B cell (primary cell): ENCODE measurements around the gene AMMECR1. TPM values are rescaled to one million over a fixed set of nuclear protein-coding genes. Genes with fewer than 3 reads are reported as not detected.

Experiments
- ATAC-seq: fragments of 200-7000 bp; cut with Tn5 transposase; one replicate; pipeline ENCODE4 v1.10.0; 2021; ENCODE audit warnings: low read depth, mild to moderate bottlenecking, moderate number of reproducible peaks, moderate library complexity
- CTCF ChIA-PET: fragments of 350-600 bp; sonication (Branson Sonifier 250); formaldehyde crosslinking; loops from one replicate; lab custom pipeline; 2021; ENCODE audit warnings: antibody characterized with exemption, inconsistent platforms; lab: Charles Lee
- POLR2A ChIA-PET: fragments of 350-600 bp; sonication (Branson Sonifier 250); formaldehyde crosslinking; loops from one replicate; lab custom pipeline; 2021; ENCODE audit warnings: antibody characterized with exemption; lab: Charles Lee
- DNase-seq: peaks from one replicate; pipeline ENCODE4 v3.0.0; 2013
- H2AFZ ChIP-seq: 2 replicates; pipeline ENCODE4 v1.6.1; 2012; ENCODE audit warnings: mild to moderate bottlenecking, low read depth, low read length; ENCODE audit not compliant: insufficient read depth, poor library complexity, severe bottlenecking
- H3K27ac ChIP-seq, 2 donors: 1 replicate in 1 of 2; 2 replicates in 1 of 2; pipeline ENCODE4 v1.5.1; 2012 to 2013; ENCODE audit warnings: low read length in 2 of 2, mild to moderate bottlenecking in 2 of 2, moderate library complexity in 1 of 2
- H3K27me3 ChIP-seq, 4 experiments: fragments of 200-600 bp in 1 of 4; sonication (generic) in 1 of 4; replicated peaks in 1 of 4; 1 replicate in 2 of 4; 2 replicates in 2 of 4; pipeline versions ENCODE4 v1.6.1 to v1.7.0; 2013 to 2016; ENCODE audit warnings: low read length in 3 of 4, mild to moderate bottlenecking in 2 of 4, mixed read lengths in 1 of 4, moderate library complexity in 1 of 4; ENCODE audit not compliant: insufficient read depth in 4 of 4, control insufficient read depth in 3 of 4; ENCODE audit errors: control extremely low read depth in 1 of 4
- H3K36me3 ChIP-seq, 2 experiments: replicated peaks in 1 of 2; 1 replicate in 1 of 2; 2 replicates in 1 of 2; pipeline versions ENCODE4 v1.6.1 to v1.7.1; 2013; ENCODE audit warnings: low read length in 1 of 2; ENCODE audit not compliant: insufficient read depth in 2 of 2, control insufficient read depth in 1 of 2; ENCODE audit errors: control extremely low read depth in 1 of 2, extremely low read depth in 1 of 2
- H3K4me1 ChIP-seq, 2 donors: fragments of 200-600 bp in 1 of 2; sonication (generic) in 1 of 2; 1 replicate in 1 of 2; 2 replicates in 1 of 2; pipeline versions ENCODE4 v1.5.1 to v1.6.1; 2013 to 2017; ENCODE audit warnings: low read length in 2 of 2; ENCODE audit not compliant: control insufficient read depth in 2 of 2, insufficient read depth in 2 of 2
- H3K4me2 ChIP-seq: replicated peaks from 2 replicates; pipeline ENCODE3; 2012; ENCODE audit warnings: mild to moderate bottlenecking, low read depth, low read length; ENCODE audit not compliant: poor library complexity, severe bottlenecking
- H3K4me3 ChIP-seq, 5 experiments: fragments of 200-600 bp in 1 of 5; sonication (generic) in 1 of 5; 1 replicate in 3 of 5; 2 replicates in 2 of 5; pipeline versions ENCODE4 v1.5.1 to v1.7.0; 2011 to 2016; ENCODE audit warnings: low read length in 4 of 5, mild to moderate bottlenecking in 4 of 5, low read depth in 2 of 5, control low read depth in 1 of 5, moderate library complexity in 1 of 5; ENCODE audit not compliant: insufficient read depth in 1 of 5; ENCODE audit errors: control extremely low read depth in 1 of 5, extremely low read depth in 1 of 5
- H3K79me2 ChIP-seq: fragments of 200-600 bp; sonication (generic); one replicate; pipeline ENCODE4 v1.6.0; 2016; ENCODE audit warnings: low read length; ENCODE audit not compliant: control insufficient read depth, insufficient read depth
- H3K9ac ChIP-seq: fragments of 200-600 bp; sonication (generic); 2 replicates; pipeline ENCODE4 v1.6.1; 2017; ENCODE audit warnings: mild to moderate bottlenecking, low read length, moderate library complexity
- H3K9me3 ChIP-seq, 3 donors: one replicate each; pipeline versions ENCODE4 v1.6.1 to v1.7.1; 2013; ENCODE audit warnings: low read length in 2 of 3; ENCODE audit not compliant: control insufficient read depth in 2 of 3, insufficient read depth in 1 of 3; ENCODE audit errors: control extremely low read depth in 1 of 3
- H4K20me1 ChIP-seq: 2 replicates; pipeline ENCODE4 v1.6.0; 2012; ENCODE audit warnings: mild to moderate bottlenecking, low read length; ENCODE audit not compliant: insufficient read depth, control insufficient read depth, poor library complexity, severe bottlenecking
- H3K27ac Mint-ChIP-seq: one replicate; pipeline ENCODE4 v1.8.0; 2021; ENCODE audit warnings: mixed read lengths
- H3K27me3 Mint-ChIP-seq: one replicate; pipeline ENCODE4 v1.8.0; 2021; ENCODE audit warnings: mixed read lengths
- H3K4me1 Mint-ChIP-seq: one replicate; pipeline ENCODE4 v1.8.0; 2021; ENCODE audit warnings: mixed read lengths
- H3K4me3 Mint-ChIP-seq: one replicate; pipeline ENCODE4 v1.8.0; 2021; ENCODE audit warnings: mixed read lengths
- H3K9me3 Mint-ChIP-seq: one replicate; pipeline ENCODE4 v1.8.0; 2022; ENCODE audit warnings: mixed read lengths; ENCODE audit not compliant: insufficient read depth
- EZH2 ChIP-seq: IDR thresholded peaks from 2 replicates; pipeline ENCODE4 v1.6.1; 2012; ENCODE audit warnings: borderline replicate concordance, low read depth, mild to moderate bottlenecking, moderate library complexity, low read length; ENCODE audit not compliant: insufficient read depth, poor library complexity, severe bottlenecking
- WGBS: methylation state at CpG from one replicate; pipeline ENCODE4 v1.1.5; 2013; ENCODE audit warnings: missing lambda C conversion rate; ENCODE audit not compliant: insufficient coverage; 5-methylcytosine and 5-hydroxymethylcytosine counted together
- intact Hi-C: fragments of 100-400 bp; cut with micrococcal nuclease; formaldehyde crosslinking; loops from one replicate; pipeline ENCODE4 v1.10.0; 2022
- polyA plus RNA-seq: library from polyadenylated mRNA; depleted of rRNA; stranded (reverse); fragments of >200 nt; gene quantifications from 2 replicates; pipeline ENCODE4 v1.2.3, GENCODE V29; 2012
- total RNA-seq, 2 donors: library from RNA; stranded (reverse); fragments of 120-200 nt in 1 of 2; gene quantifications; 1 replicate in 1 of 2; 2 replicates in 1 of 2; pipeline versions ENCODE4 v1.2.3 to v1.2.4, GENCODE V29; 2013 to 2022
- TF ChIP-seq, protein P1 (sequence below): fragments of 200-600 bp; IDR thresholded peaks from one replicate; pipeline ENCODE4 v1.8.0; 2022; ENCODE audit warnings: antibody characterized with exemption, mild to moderate bottlenecking

AMMECR1 gene
- total and polyA plus RNA-seq, 2 donors (not counting 1 experiment from before 2014, with no cell fraction given): 5.7 to 12.7 TPM

DNA sequence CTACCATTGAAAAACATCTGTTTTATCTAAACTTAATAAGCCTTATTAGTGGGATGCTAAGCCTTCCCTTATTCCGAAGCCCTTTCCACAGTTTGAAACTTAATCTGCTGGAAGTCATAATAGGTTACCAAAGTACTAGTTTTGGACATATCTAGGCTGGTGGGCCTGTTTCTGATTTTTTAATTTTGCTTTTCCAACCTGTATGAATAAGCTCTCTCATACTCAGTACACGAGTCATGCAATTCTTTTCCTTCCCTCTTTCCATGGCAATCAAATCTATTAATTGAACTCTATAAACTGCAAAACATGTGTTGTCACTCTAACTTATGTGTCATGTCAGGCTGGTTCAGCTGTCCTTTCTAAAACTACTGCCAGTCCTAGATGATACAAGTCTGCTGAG lies 91.0 kb downstream of the AMMECR1 start:
- H2AFZ ChIP-seq: no peak overlapping the region
- no peaks in the 10 kb centered on the region for H3K79me2 ChIP-seq
- TF ChIP-seq, protein P1, sequence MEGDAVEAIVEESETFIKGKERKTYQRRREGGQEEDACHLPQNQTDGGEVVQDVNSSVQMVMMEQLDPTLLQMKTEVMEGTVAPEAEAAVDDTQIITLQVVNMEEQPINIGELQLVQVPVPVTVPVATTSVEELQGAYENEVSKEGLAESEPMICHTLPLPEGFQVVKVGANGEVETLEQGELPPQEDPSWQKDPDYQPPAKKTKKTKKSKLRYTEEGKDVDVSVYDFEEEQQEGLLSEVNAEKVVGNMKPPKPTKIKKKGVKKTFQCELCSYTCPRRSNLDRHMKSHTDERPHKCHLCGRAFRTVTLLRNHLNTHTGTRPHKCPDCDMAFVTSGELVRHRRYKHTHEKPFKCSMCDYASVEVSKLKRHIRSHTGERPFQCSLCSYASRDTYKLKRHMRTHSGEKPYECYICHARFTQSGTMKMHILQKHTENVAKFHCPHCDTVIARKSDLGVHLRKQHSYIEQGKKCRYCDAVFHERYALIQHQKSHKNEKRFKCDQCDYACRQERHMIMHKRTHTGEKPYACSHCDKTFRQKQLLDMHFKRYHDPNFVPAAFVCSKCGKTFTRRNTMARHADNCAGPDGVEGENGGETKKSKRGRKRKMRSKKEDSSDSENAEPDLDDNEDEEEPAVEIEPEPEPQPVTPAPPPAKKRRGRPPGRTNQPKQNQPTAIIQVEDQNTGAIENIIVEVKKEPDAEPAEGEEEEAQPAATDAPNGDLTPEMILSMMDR: no peak
- TF ChIP-seq EZH2: no peak
- DNase-seq (no peak), ATAC-seq (no peak)
- no peaks in the 10 kb centered on the region for H3K27me3 ChIP-seq
- H3K9me3 ChIP-seq: no peaks in the 10 kb centered on the region
- no peaks in the 10 kb centered on the region for H3K4me1 ChIP-seq
- ChIA-PET CTCF (no interaction called here), POLR2A (no interaction called here)
- H3K27me3 Mint-ChIP-seq: no peaks in the 10 kb centered on the region
- no peak overlapping the region for H3K27ac ChIP-seq
- intact Hi-C loops: no loop called here
- H3K4me3 ChIP-seq: no peak overlapping the region
- no peak overlapping the region for H3K27ac Mint-ChIP-seq
- H3K36me3 ChIP-seq: no peaks in the 10 kb centered on the region
- no peaks in the 10 kb centered on the region for H3K9me3 Mint-ChIP-seq
- no CpG with 5 or more reads among the region's 2 CpGs for WGBS
- no peak overlapping the region for H3K4me2 ChIP-seq
- H3K4me1 Mint-ChIP-seq: peaks cover 15% of the 10 kb centered on the region
- H3K9ac ChIP-seq: no peak overlapping the region
- H4K20me1 ChIP-seq: no peaks in the 10 kb centered on the region
- H3K4me3 Mint-ChIP-seq: no peak overlapping the region

DNA sequence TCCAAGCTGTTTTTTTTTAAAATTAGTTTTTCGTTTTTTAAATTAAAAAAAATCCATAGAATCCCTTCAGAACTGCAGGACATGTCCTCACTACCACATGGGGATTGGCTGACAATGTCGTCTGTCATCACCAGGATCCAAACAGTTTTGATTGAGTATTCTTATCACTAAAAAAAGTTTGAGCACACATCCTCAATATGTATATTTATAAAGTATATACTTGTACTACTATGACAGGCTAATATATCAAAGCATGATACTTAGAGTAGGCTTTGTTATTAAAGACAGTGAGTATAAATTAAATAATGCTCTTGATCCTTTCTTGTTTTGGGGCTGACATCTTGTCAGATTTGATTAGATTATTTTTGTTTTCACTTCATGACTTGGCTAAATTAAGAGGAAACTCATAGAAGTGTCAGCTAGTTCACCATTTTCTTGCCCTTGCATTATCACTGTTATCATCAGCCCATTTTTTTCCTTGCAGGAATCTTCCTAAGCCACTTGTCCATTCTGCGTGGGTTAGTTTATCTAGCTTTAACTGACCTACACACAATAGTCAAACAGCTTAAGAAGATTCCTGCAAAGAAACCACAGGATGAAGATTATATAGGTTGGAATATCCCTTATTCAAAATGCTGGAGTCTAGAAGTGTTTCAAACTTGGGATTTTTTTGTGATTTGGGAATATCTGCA lies 92.8 kb downstream of the AMMECR1 start:
- Histone ChIP-seq H3K36me3 (no peaks in the 10 kb centered on the region), H3K4me1 (no peaks in the 10 kb centered on the region), H3K9ac (no peak overlapping the region), H3K4me3 (no peak overlapping the region), H3K4me2 (no peak overlapping the region), H3K27ac (no peak overlapping the region), H3K27me3 (no peaks in the 10 kb centered on the region), H2AFZ (no peak overlapping the region), H4K20me1 (no peaks in the 10 kb centered on the region), H3K79me2 (no peaks in the 10 kb centered on the region), H3K9me3 (no peaks in the 10 kb centered on the region)
- WGBS: no CpG with 5 or more reads among the region's 3 CpGs
- ATAC-seq: no peak
- CTCF ChIA-PET: no interaction called here
- Mint-ChIP-seq H3K27ac (no peak overlapping the region), H3K4me3 (no peak overlapping the region), H3K9me3 (no peaks in the 10 kb centered on the region), H3K27me3 (no peaks in the 10 kb centered on the region), H3K4me1 (peaks cover 15% of the 10 kb centered on the region)
- intact Hi-C loops: no loop called here
- no peak for DNase-seq
- no peak for TF ChIP-seq EZH2
- TF ChIP-seq, protein P1: no peak
- POLR2A ChIA-PET: no interaction called here
